ENCODE data around the gene GABARAP.

- no peak for TF ChIP-seq CTCF (IDR thresholded peaks at IDR 0.05)
- no peak for TF ChIP-seq POLR2A (IDR thresholded peaks at IDR 0.05)
- no peak for TF ChIP-seq EP300 (IDR thresholded peaks at IDR 0.05)
Observed at GRCh38 chr17:7281953-7282751, 39.9 kb upstream of the GABARAP start.
